AG10803 (cell line): ENCODE measurements around the gene DIS3L2.

ENCODE experiments used
- DNase-seq: peaks from one replicate; pipeline ENCODE4 v3.0.0; 2010; ENCODE audit warnings: low read depth
- H3K4me3 ChIP-seq: 2 replicates; pipeline ENCODE4 v1.5.1; 2011; ENCODE audit warnings: mild to moderate bottlenecking, low read length, control low read depth
- TF ChIP-seq, protein P1 (sequence below): conservative IDR thresholded peaks from 2 replicates; pipeline ENCODE4 v1.5.1; 2011; ENCODE audit warnings: mild to moderate bottlenecking, low read length, control low read depth, inconsistent platforms

Gene DIS3L2

DNA sequence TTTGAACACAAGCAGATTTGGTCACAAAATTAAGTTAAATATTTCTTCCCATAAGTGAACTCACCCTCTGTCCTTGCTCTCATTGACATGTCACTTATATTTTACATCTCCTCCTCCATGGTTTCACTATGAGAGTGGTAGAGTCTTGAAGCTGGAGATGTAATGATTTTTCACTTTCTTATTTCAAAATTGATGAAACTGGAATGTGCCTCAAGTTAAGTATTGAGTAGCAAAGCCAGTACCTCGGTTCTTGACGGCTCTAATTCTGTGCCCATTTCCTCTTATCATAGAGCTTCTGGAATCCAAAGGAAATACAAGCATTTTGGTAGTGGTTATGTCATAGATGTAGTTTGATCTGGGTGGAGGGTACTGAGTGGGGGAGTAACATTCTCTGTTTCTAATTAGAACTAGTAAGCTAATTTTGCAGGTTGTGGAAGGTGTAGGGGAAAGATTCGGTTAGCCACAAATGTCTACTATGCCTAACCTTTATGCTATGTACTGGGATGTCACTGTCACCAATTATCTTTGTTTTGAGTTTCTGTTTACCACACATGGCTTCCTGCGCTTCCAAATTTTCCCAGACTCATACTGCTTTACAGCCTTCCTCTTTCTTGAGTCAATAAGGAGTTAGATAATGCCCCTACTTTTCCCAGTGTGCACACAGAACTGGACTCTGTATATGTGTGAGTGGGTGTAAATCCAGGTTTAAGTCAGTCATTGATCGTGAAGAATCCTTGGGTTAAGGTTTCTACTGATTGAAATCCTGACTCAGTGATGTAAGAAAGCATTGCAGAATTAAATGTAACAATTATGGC is 96.8 kb downstream of the DIS3L2 start:
- TF ChIP-seq, protein P1, sequence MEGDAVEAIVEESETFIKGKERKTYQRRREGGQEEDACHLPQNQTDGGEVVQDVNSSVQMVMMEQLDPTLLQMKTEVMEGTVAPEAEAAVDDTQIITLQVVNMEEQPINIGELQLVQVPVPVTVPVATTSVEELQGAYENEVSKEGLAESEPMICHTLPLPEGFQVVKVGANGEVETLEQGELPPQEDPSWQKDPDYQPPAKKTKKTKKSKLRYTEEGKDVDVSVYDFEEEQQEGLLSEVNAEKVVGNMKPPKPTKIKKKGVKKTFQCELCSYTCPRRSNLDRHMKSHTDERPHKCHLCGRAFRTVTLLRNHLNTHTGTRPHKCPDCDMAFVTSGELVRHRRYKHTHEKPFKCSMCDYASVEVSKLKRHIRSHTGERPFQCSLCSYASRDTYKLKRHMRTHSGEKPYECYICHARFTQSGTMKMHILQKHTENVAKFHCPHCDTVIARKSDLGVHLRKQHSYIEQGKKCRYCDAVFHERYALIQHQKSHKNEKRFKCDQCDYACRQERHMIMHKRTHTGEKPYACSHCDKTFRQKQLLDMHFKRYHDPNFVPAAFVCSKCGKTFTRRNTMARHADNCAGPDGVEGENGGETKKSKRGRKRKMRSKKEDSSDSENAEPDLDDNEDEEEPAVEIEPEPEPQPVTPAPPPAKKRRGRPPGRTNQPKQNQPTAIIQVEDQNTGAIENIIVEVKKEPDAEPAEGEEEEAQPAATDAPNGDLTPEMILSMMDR, result no peak
- no peak for DNase-seq
- no peak overlapping the region for H3K4me3 ChIP-seq

DNA sequence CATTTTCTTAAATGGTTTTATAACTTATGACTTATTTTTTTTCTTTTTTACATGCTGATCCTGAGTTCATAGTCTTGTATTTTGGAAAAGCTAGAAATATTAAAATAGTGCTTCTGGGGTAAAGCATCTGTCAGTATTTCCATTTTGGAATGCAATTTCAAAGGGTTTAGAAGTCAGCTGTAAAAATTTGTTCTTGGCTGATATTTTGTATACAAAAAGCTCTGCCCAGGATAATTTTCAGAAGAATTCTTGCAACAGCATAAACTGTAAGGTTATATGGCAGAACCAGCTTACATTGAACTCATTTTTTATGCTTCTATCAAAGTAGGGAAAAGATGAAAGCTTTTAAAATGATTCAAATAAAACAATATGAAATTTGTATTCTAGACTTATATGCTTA is 97.4 kb downstream of the DIS3L2 start:
- DNase-seq, result no peak
- no peak overlapping the region for H3K4me3 ChIP-seq
- TF ChIP-seq, protein P1, result no peak

DNA sequence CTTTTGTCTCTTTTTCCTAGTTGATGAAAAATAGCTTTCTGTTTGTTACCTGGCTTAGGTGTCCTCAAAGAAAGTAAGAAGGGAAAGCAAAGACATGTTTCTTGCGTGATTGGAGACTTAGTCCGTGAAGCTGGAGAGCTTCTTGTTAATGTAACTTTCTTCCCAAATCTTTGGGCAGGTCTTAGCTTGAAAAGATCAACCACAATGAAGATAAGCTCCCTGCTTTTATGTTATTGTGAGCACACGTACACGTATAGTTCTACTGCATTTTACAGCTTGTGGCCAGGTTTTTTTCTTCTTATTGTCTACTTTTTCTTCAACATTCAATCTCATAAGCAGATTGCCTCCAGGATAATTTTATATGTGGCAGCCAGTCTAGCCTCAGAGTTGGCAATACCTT is 99.8 kb downstream of the DIS3L2 start:
- no peak overlapping the region for H3K4me3 ChIP-seq
- TF ChIP-seq, protein P1, result no peak
- DNase-seq, result no peak

DNA sequence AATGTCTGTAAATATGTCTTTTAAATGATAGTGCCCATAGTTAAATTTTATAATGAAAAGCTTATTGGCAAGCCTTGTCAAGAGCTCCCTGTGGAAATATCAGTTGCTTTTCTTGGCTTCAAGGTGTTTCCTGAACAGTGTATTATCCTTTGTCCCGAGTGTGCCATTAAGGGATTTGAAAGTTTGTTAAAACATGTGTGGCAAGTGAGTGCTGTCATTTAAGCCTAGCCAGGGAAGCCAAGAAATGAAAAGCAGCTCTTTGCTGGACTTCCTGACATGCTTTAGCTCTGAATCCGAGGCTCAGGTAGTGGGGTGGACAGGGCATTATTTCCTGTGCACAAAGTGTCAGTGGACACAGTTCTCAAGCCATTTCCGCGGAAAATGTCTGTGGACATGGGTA is 111.5 kb downstream of the DIS3L2 start:
- no peak overlapping the region for H3K4me3 ChIP-seq
- TF ChIP-seq, protein P1, result no peak
- no peak for DNase-seq

DNA sequence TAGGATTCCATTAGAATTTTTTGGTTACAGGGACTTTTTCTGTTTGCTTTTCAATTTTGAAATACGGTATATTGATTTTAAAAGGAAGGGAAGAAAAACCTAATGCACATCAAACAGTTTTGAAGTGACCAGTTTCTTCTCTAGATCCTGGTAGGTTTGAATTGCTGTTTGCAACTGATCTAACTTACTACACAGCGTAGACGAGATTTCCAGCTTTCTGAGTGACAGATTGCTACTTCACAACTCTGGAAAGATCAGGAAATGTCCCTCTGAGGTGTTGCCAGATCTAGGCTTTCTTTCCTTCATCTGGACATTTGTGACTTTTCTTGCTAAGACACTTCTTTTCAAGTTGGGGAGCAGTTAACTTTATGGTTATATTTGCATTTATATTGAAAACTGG is 112.2 kb downstream of the DIS3L2 start:
- no peak for DNase-seq
- TF ChIP-seq, protein P1, result no peak
- no peak overlapping the region for H3K4me3 ChIP-seq

DNA sequence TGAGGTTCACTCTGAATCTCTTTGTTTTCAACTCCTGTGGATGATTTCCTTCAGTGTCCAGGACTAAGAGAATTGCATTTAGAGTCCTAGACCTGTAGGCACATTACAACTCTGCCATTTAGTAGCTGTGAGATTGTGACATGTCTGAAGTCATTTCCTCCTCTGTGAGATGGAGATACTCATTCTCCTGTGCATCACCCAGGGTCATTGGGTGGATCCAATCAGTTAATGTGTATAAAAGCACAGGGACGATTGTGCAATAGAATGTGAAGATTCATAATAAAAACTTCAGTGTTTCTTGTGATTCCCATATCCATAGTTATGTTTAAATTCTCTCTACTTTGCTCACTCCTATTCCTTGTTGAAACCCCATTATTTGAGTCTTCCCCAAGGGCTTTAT is 113.6 kb downstream of the DIS3L2 start:
- no peak overlapping the region for H3K4me3 ChIP-seq
- TF ChIP-seq, protein P1, result no peak
- DNase-seq, result peak; percentile 44

DNA sequence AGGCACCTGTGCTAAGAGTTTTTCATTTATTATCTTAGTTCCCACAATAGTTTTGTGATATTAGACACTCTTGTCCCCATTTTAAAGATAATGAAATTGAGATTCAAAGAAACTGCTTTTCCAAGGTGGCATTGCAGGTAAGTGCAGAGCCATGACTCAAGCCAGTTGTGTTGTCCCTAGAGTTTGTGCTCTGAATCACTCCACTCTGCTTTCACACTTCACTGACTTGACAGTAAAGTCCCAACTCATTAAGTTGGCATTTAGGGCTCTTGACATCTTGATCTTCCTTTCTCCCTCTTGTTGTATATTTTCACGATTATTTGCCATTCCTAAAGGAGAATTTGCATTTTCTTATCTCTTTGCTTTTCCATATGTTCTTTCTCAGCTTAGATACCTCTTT is 114.3 kb downstream of the DIS3L2 start:
- TF ChIP-seq, protein P1, result no peak
- H3K4me3 ChIP-seq, result no peak overlapping the region
- no peak for DNase-seq
